ENCODE results near the gene PSMC3IP.
A peak's percentile ranks its signal among the peaks of the same experiment; 100 is the strongest.
"Not testable (repeated sequence)": the region's sequence is repeated elsewhere in the genome, so short reads cannot be mapped to it uniquely, and the experiment has no call there.

PSMC3IP gene, protein sequence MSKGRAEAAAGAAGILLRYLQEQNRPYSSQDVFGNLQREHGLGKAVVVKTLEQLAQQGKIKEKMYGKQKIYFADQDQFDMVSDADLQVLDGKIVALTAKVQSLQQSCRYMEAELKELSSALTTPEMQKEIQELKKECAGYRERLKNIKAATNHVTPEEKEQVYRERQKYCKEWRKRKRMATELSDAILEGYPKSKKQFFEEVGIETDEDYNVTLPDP

DNA sequence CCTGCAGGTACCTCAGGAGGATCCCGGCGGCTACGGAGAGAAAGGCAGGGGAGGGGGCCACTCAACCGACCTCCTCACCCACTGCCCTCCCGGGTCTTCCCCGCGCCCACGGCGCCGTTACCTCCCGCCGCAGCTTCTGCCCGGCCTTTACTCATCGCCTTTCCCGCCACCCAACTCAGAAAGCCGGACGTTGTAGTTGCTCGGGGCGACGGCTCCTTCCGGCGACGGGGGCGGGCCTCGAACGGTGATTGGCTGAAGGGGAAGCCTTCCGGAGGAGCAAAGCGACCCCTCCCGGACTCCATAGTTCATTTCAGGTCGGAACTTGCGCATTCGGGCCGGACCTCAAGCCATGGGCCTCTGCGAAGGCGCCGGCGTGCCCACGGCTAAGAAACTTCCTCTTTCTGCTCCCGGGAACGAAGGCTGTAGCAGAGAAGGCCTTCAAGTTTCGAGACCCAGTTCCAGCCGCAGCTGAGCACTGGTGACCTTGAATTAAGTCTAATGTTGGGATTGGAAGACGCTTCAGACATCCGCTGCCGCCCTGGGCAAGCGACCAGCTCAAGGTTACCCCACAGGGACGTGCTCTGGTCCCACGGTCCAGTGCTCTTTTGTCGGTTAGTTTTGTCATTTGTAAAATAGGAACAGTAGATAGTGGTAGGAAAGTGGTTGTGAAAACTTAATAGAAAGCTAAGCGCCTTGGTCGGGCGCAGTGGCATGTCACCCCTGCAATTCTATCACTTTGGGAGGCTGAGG is at the start of gene PSMC3IP:
TSS of gene PSMC3IP (minus strand) at position 198 of the 750 bp plus-strand sequence. CDS start at position 155, 43 bp downstream.
- peak; percentile 96 for DNase-seq

GRCh38 chr17:42623732-42624596 is 46.4 kb upstream of the PSMC3IP start:
- no peak for DNase-seq

- no peak for DNase-seq
These were observed 45.7 kb upstream of the PSMC3IP start for GRCh38 chr17:42623271-42623670.

DNA sequence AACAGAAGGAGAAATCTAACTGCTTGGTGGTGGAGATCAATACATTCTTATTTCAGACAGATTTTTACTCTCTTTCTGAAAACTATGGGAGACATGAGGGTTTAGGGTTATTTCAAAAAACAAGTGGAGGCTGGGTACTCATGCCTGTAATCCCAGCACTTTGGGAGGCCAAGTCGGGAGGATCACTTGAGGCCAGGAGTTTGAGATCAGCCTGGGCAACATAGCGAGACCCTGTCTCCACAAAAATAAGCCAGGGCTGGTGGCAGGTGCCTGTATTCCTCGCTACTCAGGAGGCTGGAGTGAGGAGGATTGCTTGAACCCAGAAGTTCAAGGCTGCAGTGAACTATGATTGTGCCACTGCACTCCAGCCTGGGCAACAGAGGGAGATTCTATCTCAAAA is 44.5 kb upstream of the PSMC3IP start:
- not testable (repeated sequence) for DNase-seq

- no peak for DNase-seq
These were observed 41.1 kb upstream of the PSMC3IP start for GRCh38 chr17:42618442-42619150.

- DNase-seq, result no peak
These were observed 40.5 kb upstream of the PSMC3IP start for GRCh38 chr17:42617956-42618431.

- no peak for DNase-seq
These were observed 36.3 kb upstream of the PSMC3IP start for GRCh38 chr17:42613699-42614295.

- no peak for DNase-seq
These were observed 34.5 kb upstream of the PSMC3IP start for GRCh38 chr17:42612013-42612412.

DNA sequence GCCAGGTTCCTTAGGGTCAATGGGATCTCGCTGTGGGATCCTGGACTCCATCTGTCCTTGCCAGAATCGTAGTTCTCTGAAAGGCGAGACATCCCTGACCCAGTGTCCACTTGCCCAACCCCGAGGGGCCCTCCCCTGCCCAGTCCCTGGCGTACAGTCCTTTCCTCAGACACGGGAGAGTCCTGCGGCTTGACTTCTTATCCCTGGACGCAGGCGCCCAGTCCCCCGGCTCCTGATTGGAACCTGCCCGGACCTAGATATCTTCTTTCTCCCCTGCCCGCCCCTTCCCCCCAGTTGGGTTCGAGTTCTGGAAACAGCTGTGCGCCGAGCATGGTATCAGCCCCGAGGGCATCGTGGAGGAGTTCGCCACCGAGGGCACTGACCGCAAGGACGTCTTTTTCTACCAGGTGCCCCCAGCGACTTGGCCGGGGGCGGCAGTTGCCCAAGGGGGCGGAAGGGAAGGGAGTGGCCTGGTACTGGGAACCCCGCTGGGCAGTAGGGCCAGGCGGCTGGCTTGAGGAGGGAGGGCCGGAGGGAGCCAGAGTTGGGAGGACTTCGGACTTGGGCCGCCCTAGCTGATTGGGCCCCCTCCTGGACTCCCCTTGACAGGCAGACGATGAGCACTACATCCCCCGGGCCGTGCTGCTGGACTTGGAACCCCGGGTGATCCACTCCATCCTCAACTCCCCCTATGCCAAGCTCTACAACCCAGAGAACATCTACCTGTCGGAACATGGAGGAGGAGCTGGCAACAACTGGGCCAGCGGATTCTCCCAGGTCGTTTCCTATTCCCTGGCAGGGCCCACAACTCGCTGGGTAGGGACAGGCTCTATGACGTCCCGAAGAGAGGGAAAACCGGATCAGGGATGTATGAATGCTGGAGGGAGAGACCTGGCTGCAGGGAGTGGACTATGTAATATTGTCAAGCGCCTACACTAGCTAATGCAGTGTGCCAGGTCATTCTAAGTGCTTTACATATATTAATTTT is 32.6 kb upstream of the PSMC3IP start:
- DNase-seq, result not testable (repeated sequence)

DNA sequence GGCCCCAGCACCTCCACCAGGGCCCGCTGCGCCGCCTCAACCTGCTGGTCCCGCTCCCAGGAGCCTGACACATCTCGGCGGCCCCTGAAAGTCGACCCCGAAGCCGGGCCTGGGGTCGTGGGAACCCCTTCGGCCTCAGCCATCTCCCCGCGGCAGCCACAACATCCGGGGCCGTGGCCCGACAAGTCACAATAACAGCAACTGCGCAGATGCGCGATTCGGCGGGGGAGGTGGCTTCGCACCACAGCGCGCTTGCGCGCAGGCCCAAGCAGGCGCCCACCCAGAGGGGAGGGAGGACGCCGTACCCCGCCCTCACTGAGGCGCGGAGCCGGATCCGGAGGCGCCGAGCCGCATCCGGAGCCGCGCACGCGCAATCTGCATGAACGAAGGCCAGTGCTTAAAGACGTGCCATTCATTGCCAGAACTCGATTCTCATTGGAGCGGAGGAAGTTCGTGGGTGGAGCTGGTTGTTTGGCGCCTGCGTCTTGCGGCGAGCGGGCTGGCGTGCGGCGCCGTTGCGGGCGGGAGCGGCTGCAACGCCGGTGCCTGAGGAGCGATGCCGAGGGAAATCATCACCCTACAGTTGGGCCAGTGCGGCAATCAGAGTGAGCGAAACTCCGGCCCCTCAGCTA is 31.8 kb upstream of the PSMC3IP start, which contains the start of the genes RETREG3 and TUBG1:
TSS of gene RETREG3 (minus strand) at position 193 of the 632 bp plus-strand sequence. CDS start at position 143, 50 bp downstream.
TSS of gene TUBG1 (plus strand) at position 502 of the 632 bp plus-strand sequence. CDS start at position 557, 55 bp downstream.
- DNase-seq, result peak; percentile 99

DNA sequence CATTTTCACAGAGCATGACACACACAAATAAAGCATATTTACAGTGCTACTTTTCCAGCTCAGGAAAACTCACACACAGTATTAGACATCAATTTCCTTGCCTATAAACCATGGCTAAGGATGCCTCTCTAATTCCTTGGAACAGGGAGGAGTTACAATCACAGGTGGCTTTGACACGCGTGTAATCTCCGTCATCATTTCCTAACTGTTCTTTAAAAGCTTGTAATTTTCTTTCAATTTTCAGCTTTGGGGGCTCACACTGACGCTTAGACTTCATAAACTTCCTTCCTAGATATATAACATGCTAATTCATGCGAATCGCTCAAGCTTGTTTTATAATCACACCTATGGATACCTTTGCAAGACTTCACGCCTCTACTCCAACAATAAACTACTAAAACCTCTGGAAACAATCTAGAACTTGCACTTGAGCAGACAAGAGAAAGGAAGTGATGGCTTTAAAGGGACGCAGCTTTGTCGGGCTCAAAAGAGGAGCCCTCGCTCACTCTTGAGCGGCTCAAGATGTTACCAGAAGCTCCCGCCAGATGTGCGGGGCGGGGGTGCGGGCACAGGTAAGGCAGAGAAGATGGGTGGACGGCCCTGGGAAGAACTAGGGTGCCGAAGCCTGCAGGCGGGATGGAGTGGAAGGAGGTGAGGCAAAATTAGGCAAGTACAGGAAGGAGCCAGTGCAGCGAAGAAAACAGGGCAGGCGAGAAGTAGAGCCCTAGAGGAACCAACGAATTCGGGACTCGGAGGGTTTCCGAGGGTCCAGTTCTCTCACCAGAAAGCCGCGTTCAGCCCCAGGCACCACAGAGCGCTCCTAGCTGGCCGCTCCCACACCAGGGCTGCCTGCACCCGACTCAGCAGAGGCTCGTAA is 31.0 kb upstream of the PSMC3IP start:
- no peak for DNase-seq

DNA sequence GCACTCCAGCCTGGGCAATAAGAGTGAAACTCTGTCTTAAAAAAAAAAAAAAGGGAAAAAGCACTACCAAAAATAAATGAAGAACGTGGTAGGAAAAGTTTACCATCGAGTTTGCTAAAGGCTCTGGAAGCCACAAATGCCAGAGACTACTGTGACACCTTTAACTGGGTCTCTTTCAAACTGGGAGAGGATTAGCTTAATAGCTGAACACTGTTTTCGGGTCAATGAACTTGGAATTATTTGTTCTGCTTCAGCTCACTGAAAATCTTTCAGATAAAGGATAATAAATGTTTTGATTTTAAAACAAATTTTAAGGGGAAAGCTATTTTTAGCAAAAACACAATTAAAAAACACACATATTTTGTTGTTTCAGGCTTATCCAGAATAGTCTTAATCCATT is 30.2 kb upstream of the PSMC3IP start:
- no peak for DNase-seq

DNA sequence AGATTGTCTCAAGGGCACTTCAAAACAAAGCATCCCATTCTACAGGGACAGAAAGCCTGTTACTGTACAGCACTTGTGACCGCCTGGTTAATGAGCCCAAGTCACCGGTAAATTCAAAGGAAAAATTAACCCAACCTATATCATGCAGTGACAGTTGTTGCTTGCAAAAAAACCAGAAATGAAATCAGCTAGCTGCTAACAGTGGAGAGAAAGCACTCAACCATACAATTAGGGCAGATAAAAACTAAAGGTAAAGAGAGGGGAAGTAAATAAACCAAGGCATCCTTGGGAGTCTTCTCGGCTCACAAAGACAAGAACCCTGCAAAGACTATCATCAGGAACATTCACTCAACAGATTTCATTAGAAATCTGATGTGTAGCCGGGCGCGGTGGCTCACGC is 25.8 kb upstream of the PSMC3IP start:
- DNase-seq, result no peak

DNA sequence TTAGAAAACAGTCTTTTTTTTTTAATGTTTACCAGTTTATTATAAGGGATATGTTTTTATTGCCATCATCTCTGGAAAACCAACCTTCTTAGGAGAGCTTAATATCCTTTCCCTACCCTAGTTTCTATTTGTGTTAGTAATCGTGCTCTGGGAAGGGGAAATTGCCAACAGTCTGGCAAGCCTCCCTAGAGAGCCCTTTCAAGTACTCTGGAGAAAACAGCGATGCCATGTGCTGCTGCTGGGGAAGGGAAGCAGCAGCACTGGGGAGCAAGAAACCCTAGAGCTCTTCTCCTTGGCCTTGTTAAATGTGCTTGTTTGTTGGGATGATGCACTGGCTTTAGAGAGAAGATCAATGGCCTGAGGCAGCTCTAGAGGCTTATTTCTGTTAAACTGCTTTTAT is 21.4 kb upstream of the PSMC3IP start:
- DNase-seq, result no peak

DNA sequence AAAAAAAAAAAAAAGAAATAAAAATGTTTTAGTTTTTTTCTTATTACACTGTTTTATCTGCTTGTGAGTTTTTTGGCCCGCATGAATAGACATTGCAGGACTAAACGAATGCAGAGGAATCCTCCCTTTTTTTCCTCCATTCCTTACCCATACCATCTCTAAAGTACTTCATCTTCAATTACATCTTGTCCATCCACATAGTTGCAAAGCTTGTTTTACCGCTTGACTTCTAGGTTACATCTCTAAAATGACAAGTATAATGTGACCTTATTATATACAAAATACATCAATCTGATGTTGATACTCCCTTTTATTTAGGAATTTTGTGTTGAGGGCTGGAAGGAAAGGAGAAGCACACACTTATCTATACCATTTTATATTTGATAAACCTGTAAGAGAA is 18.9 kb upstream of the PSMC3IP start:
- DNase-seq, result no peak

DNA sequence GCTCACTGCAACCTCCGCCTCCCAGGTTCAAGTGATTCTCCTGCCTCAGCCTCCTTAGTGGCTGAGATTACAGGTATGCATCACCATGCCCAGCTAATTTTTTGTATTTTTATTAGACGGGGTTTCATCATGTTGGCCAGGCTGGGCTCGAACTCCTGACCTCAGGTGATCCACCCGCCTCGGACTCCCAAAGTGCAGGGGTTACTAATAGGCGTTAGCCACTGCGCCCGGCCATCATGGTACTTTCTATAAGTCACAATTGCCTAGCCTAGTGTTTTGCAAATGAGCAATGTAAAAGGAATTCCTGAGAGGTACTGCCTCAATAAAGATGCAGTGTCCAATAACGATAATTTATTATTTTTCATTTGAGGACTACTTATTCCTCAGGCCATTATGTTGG is 13.9 kb upstream of the PSMC3IP start:
- no peak for DNase-seq

DNA sequence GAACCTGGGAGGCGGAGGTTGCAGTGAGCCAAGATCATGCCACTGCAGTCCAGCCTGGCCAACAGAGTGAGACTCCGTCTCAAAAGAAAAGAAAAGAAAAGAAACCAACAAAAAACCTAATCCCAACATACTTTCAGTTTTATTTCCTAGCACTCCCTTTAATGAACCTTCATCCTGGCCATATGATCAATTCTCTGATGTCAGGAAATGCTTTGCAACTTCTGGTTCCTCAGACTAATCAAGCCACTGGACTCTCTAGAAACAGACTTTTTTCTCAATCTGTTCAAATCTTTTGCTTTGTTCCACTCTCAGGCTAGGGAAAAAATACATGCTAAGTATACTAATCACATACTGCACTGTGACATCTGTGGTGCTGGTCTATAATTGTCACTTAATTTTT is 13.4 kb upstream of the PSMC3IP start:
- no peak for DNase-seq

- DNase-seq, result no peak
These were observed 9.1 kb upstream of the PSMC3IP start for GRCh38 chr17:42586514-42587230.

DNA sequence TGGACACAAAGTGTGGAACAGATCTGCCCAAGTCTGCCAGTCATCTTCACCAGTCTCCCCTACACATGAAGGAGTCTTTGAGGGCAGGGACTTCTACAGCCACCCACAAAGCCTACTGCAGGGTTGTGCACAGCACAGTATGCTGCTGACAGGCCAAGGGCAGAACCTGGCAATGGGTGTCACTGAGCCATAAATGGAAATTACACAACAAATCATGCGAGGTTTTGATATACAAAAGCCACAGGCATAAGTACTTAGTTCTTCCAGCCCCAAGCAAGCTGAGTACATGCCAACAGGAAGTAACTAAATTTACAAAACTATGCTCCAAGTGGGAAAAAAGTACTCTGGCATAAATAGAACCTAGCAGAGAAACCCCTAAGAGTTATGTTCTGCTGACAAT is 7.8 kb upstream of the PSMC3IP start:
- DNase-seq, result no peak

Data from activated CD8-positive, alpha-beta memory T cell treated with anti-CD3 and anti-CD28 coated beads, Interleukin-2, amount 50 U/mL, for 48 hours (primary cell).